Right atrium auricular region (tissue), 2 donors: ENCODE results near the gene SLC23A3. TPM values are rescaled to one million over a fixed set of nuclear protein-coding genes. Genes with fewer than 3 reads are reported as not detected.

Experiments
- DNase-seq: peaks from one replicate; pipeline ENCODE4 v3.0.0-alpha.2; 2019; ENCODE audit warnings: low spot score
- H3K27ac ChIP-seq, 2 donors: fragments of 200-600 bp; sonication (generic); 1 replicate in 1 of 2; 2 replicates in 1 of 2; pipeline ENCODE4 v1.5.1; 2016 to 2019
- H3K27me3 ChIP-seq, 2 donors: fragments of 200-600 bp; sonication (generic); one replicate each; pipeline versions ENCODE4 v1.5.1 to v1.6.0; 2017 to 2019
- H3K36me3 ChIP-seq: fragments of 200-600 bp; sonication (generic); one replicate; pipeline ENCODE4 v1.5.1; 2016
- H3K4me1 ChIP-seq, 2 donors: fragments of 200-600 bp; sonication (generic); one replicate each; pipeline versions ENCODE4 v1.5.1 to v1.6.0; 2017 to 2019
- H3K4me3 ChIP-seq, 2 donors: fragments of 200-600 bp; sonication (generic); 1 replicate in 1 of 2; 2 replicates in 1 of 2; pipeline ENCODE4 v1.5.1; 2017 to 2019; ENCODE audit warnings: mild to moderate bottlenecking in 1 of 2, moderate library complexity in 1 of 2
- H3K9me3 ChIP-seq, 2 donors: fragments of 200-600 bp; sonication (generic); one replicate each; pipeline ENCODE4 v1.5.1; 2019
- CTCF ChIP-seq, 2 donors: fragments of 200-600 bp; sonication (generic); IDR thresholded peaks; one replicate each; pipeline ENCODE4 v1.5.1; 2019; ENCODE audit warnings: antibody characterized with exemption in 2 of 2
- total RNA-seq, 2 donors: library from RNA; depleted of rRNA; stranded (reverse); fragments of >200 nt; gene quantifications; one replicate each; pipeline ENCODE4 v1.1.0, GENCODE V29; 2016

SLC23A3 gene
- total RNA-seq, 2 donors from 2014 or later = 0.33 to 0.55 TPM

- no peak overlapping the region for H3K4me3 ChIP-seq
- H3K36me3 ChIP-seq = peaks cover 46% of the 10 kb centered on the region
- no peak overlapping the region for H3K27ac ChIP-seq
- no peak for TF ChIP-seq CTCF (IDR thresholded peaks at IDR 0.05)
- H3K9me3 ChIP-seq = no peaks in the 10 kb centered on the region
- no peaks in the 10 kb centered on the region for H3K27me3 ChIP-seq
- DNase-seq = no peak
- H3K4me1 ChIP-seq = peaks cover 0 to 18% of the 10 kb centered on the region in 2 donors
Observed at GRCh38 chr2:219183151-219183772, 13.4 kb upstream of the SLC23A3 start.

GRCh38 chr2:219182331-219183150 is 12.7 kb upstream of the SLC23A3 start:
- H3K9me3 ChIP-seq = no peaks in the 10 kb centered on the region
- H3K36me3 ChIP-seq = peaks cover 46% of the 10 kb centered on the region
- no peak overlapping the region for H3K27ac ChIP-seq
- no peak for DNase-seq
- H3K4me1 ChIP-seq = peaks cover 0 to 18% of the 10 kb centered on the region in 2 donors
- no peak for TF ChIP-seq CTCF (IDR thresholded peaks at IDR 0.05)
- H3K27me3 ChIP-seq = no peaks in the 10 kb centered on the region
- H3K4me3 ChIP-seq = no peak overlapping the region

- H3K4me1 ChIP-seq = peaks cover 0 to 18% of the 10 kb centered on the region in 2 donors
- H3K9me3 ChIP-seq = no peaks in the 10 kb centered on the region
- TF ChIP-seq CTCF (IDR thresholded peaks at IDR 0.05) = no peak
- H3K27ac ChIP-seq = no peak overlapping the region
- H3K4me3 ChIP-seq = no peak overlapping the region
- peaks cover 46% of the 10 kb centered on the region for H3K36me3 ChIP-seq
- DNase-seq = no peak
- no peaks in the 10 kb centered on the region for H3K27me3 ChIP-seq
Observed at GRCh38 chr2:219181531-219181930, 11.7 kb upstream of the SLC23A3 start.

GRCh38 chr2:219180961-219181360 is 11.1 kb upstream of the SLC23A3 start:
- Histone ChIP-seq H3K36me3 (peaks cover 46% of the 10 kb centered on the region), H3K27me3 (no peaks in the 10 kb centered on the region), H3K4me1 (peaks cover 0 to 21% of the 10 kb centered on the region in 2 donors), H3K9me3 (no peaks in the 10 kb centered on the region), H3K4me3 (no peak overlapping the region), H3K27ac (no peak overlapping the region)
- TF ChIP-seq CTCF (IDR thresholded peaks at IDR 0.05) = no peak
- DNase-seq = peak; percentile 11

GRCh38 chr2:219179601-219180465 is 10.0 kb upstream of the SLC23A3 start:
- DNase-seq = peak; percentile 55
- no peak overlapping the region for H3K27ac ChIP-seq
- H3K9me3 ChIP-seq = no peaks in the 10 kb centered on the region
- no peak for TF ChIP-seq CTCF (IDR thresholded peaks at IDR 0.05)
- H3K4me1 ChIP-seq = peaks cover 0 to 33% of the 10 kb centered on the region in 2 donors
- H3K36me3 ChIP-seq = peaks cover 49% of the 10 kb centered on the region
- H3K27me3 ChIP-seq = no peaks in the 10 kb centered on the region
- no peak overlapping the region for H3K4me3 ChIP-seq
